Suppressor macrophage treated with lipopolysaccharide for 4 hours (primary cell): ENCODE measurements around the gene SALL3.

ENCODE experiments used
- DNase-seq: peaks from one replicate; pipeline ENCODE4 v3.0.0-alpha.2; 2020

SALL3 gene

GRCh38 chr18:79008356-79008940 lies 28.8 kb downstream of the SALL3 start:
- no peak for DNase-seq

- DNase-seq, result no peak
Observed at GRCh38 chr18:79010802-79011201, 31.2 kb downstream of the SALL3 start.

- DNase-seq, result no peak
Observed at GRCh38 chr18:79011300-79011870, 31.8 kb downstream of the SALL3 start.

- DNase-seq, result no peak
Observed at GRCh38 chr18:79013869-79014268, 34.3 kb downstream of the SALL3 start.

- DNase-seq, result no peak
Observed at GRCh38 chr18:79018911-79019310, 39.3 kb downstream of the SALL3 start.

GRCh38 chr18:79019881-79020280 lies 40.3 kb downstream of the SALL3 start:
- DNase-seq, result no peak

GRCh38 chr18:79022603-79023002 lies 43.0 kb downstream of the SALL3 start:
- DNase-seq, result no peak

GRCh38 chr18:79026491-79026890 lies 46.9 kb downstream of the SALL3 start:
- DNase-seq, result no peak

GRCh38 chr18:79030680-79031079 lies 51.1 kb downstream of the SALL3 start:
- DNase-seq, result no peak

- DNase-seq, result no peak
Observed at GRCh38 chr18:79042276-79042675, 62.7 kb downstream of the SALL3 start.

GRCh38 chr18:79043288-79043687 lies 63.7 kb downstream of the SALL3 start:
- no peak for DNase-seq

GRCh38 chr18:79046522-79046921 lies 66.9 kb downstream of the SALL3 start:
- no peak for DNase-seq

- DNase-seq, result no peak
Observed at GRCh38 chr18:79047556-79048244, 68.1 kb downstream of the SALL3 start.

- DNase-seq, result no peak
Observed at GRCh38 chr18:79048245-79048632, 68.6 kb downstream of the SALL3 start.

GRCh38 chr18:79049506-79049905 lies 69.9 kb downstream of the SALL3 start:
- no peak for DNase-seq
